Activated CD4-positive, alpha-beta T cell treated with anti-CD3 and anti-CD28 coated beads, Interleukin-2, amount 50 U/mL, for 48 hours (primary cell): ENCODE data around the gene SNX7.

Experiments used
- DNase-seq, 2 experiments: peaks; one replicate each; pipeline ENCODE4 v3.0.0-alpha.2; 2020

Gene SNX7

DNA sequence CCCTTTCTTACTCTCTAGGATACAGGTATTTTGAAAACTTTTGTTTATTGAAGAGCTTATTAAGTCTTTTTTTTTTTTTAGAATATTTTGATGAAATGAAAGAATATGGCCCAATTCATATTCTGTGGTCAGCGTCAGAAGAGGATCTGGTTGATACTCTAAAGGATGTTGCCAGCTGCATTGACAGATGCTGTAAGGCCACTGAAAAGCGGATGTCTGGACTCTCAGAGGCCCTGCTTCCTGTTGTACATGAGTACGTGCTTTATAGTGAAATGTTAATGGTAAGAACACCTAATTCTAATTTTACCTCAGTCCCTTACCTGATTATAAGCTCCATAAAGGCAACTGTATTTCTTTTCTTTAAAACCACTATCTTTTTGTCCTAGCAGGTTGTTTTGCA is 37.1 kb downstream of the SNX7 start:
- DNase-seq: no peak

GRCh38 chr1:98700228-98700627 is 38.7 kb downstream of the SNX7 start:
- DNase-seq: no peak

GRCh38 chr1:98702976-98703375 is 41.5 kb downstream of the SNX7 start:
- no peak for DNase-seq

DNA sequence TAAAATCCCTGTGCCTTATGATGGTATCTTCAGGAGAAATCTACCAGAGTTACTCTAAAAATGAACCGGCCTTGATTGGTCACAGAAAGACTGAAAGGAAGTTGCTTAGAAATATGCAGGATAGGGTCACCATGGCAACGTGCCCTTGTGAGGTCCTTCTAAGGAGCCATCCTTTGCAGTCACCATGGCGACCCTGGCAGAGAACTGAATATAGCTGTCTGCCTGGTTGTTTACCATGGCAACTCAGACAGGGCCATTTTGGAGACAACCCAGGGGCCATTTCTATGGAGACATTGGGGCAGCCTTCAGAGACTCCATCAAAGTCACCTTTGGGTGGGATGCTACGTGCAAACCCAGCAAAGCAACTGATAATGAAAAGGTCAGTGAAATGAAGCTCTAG is 43.0 kb downstream of the SNX7 start:
- no peak for DNase-seq

DNA sequence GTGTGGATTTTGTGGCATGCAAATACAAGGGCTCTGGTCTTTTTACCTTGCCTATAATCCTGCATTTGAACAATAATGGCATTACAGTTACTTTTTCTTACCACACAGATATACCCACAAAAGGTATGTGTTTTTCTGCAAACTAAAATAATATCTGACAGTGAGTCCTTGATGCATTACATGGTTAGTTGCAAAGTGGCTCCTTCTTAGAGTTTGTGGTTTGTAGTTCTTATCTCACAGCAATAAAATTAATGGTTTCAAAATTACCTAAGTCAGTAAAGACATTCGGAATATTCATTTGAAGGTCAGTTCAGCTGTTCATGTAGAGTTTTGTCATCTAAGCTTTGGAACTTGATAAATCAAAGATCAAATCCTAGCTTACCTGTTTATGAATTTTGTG is 43.5 kb downstream of the SNX7 start:
- no peak for DNase-seq

GRCh38 chr1:98705591-98705990 is 44.1 kb downstream of the SNX7 start:
- DNase-seq: no peak

- DNase-seq: no peak
Observed at GRCh38 chr1:98706173-98706843, 44.8 kb downstream of the SNX7 start.

DNA sequence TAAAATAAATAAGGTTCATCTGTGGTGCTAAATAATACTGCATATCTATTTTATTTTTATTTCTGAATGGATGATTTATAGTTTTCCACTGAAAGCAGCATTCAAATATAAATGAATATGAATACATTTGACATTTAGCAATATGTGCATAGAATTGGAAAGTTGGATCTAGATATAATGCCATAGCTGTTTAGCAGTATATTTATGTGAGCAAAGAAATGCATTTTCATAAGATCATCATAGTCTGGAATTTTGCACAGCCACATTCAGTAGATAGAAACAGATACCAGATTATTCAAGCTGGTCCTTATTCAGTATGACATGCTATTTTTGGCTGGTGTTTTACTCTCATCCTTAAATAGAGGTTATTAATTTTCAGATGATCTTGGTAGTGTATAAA is 46.0 kb downstream of the SNX7 start:
- DNase-seq: no peak

DNA sequence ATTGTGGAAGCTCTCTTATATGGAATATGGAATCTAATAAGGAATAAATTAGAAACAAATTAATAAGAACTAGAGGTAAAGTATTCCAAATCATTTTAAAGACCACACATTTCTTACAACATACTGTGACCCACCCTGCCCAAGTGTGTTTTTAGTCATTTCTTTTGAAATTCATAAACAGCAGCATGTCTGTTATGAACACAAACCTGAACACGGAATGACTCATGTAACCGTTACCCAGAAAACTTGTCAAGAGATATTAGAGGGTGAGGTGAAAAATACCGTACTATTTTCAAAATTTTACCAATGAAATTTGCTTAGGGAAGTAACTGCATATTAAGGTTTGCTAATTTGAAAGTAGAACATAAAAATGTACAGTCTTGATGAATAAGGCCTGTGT is 48.4 kb downstream of the SNX7 start:
- no peak for DNase-seq

- no peak for DNase-seq
Observed at GRCh38 chr1:98723574-98723973, 62.1 kb downstream of the SNX7 start.

DNA sequence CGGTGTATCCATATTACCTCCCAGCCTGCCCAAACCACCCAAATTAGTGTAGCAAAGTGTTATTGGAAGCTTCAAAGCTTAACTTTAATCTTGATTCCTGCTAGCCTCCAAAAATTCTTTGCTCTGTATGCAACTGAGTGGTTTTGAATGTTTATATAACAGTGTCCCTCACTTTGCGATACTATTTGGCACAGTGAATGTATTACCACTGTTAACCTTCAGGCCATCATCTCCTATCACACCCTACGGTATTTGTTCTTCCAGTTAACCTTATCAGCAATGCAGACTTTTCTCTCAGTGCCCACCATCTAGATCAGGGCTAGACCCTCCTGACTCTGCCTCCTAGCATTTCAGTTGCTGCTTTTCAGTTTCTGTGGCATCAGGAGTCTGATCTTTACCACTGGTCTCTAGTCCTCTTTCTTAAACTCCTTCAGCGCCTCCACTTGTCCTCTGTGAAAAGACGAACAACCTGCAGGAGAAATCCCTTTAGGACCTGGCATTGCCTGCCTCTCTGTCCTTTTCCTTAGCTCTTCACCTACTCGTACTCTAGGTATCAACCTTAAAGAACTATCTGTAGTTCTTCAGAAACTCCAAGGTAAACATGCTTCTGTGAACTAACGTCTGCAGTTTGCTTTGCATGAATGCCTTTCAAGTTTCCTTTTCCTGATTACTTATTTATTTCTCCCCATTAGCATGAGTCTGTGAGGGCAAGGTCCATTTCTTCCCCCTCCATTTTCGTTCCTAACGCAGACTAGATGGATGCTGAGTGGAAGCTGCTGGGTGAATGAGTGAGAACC is 71.7 kb downstream of the SNX7 start:
- DNase-seq: no peak

DNA sequence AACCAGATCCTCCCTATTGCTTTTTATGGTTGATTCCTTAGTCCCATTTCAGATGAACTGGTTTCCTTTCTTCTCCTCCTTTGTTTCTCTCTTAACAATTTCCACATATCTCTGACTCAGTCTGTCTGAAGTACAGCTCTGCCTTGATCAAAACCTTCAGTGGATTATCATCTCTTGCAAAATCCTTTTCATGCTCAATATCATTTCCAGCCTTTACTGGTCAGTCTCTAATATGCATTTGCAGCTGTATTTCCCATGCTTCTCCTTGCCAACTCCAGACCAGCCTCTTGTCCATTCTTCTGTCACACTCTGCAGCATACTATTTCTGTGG is 72.2 kb downstream of the SNX7 start:
- no peak for DNase-seq

DNA sequence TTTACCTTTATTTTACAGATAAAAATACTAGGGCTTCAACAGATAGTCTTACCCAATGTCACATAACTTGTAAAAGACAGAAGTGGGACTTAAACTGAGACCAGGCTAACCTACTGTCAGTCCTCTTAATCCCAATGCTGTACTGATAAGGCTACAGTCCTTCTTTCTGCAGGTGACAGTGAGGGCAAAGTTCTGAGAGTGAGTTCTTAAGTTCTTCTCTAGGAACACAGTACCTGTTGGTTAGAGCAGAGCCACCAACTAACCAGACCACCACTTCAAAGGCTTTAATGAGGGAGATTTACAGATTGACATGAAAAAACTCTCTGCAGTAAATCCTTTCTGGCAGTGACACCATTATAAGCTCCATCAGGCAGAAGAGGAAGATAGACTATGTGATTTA is 74.2 kb downstream of the SNX7 start:
- DNase-seq: no peak

GRCh38 chr1:98737835-98738234 is 76.3 kb downstream of the SNX7 start:
- no peak for DNase-seq

DNA sequence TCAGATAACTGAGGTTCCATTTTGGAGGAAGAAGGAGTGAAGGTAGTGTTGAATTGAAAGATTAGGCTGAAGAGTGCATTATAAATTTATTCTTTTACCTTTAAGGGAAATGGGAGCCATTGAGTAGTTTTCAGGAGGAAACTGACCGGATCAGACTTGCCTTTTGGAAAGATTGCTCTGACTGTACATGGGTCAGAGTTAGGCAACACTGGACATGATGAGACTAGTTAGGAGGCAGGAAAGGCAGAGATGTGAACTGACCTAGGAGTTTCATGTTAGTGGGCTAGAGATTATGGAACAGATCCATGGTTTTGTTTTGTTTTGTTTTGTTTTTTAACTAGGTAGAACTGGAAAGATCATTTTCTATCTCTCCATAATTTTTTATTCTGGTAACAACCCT is 78.2 kb downstream of the SNX7 start:
- DNase-seq: no peak

- DNase-seq: no peak
Observed at GRCh38 chr1:98741164-98741563, 79.6 kb downstream of the SNX7 start.

DNA sequence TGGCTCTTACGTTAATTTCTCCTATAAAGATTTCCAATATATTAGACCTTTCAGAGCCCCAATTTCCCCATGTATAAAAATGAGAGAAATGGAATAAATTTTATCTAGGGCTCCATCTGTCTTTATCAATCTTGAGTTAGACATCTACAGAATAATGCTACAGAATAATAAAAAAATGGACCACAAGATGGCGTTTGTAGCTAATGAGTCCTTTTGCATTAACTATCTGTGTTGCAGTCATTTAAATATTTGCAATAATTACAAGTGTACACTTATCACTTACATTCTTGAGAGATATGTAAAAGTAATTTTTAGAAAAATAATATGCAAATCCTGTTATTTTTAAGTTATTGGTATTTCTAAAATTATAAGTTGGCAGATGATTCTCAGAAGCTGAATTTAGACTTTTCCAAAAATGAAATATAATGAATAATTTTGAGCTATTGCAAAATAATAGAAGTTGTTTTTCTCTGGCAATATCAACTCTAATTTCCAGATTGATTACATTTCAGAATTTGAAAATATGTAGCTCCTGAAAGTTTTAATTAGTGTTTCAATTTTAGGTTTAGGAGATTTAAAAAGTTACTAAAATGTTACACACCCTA is 87.7 kb downstream of the SNX7 start:
- no peak for DNase-seq

DNA sequence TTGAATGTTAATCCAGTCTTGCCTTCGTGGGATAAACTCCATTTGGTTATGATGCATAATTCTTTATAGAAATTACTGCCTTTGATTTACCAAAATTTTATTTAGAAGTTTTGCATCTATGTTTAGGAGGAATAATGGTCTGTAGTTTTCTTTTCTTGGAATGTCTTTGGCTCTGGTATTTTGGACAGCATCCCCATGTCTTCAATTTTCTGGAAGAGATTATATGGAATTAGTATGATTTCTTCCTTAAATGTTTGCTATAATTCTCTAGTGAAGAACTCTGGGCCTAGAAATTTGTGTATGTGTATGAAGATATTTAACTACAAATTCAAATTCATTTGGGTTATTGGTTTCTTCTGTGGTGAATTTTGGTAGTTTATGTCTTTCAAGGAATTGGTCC is 92.7 kb downstream of the SNX7 start:
- DNase-seq: no peak

GRCh38 chr1:98761219-98761865 is 99.8 kb downstream of the SNX7 start:
- DNase-seq: no peak

DNA sequence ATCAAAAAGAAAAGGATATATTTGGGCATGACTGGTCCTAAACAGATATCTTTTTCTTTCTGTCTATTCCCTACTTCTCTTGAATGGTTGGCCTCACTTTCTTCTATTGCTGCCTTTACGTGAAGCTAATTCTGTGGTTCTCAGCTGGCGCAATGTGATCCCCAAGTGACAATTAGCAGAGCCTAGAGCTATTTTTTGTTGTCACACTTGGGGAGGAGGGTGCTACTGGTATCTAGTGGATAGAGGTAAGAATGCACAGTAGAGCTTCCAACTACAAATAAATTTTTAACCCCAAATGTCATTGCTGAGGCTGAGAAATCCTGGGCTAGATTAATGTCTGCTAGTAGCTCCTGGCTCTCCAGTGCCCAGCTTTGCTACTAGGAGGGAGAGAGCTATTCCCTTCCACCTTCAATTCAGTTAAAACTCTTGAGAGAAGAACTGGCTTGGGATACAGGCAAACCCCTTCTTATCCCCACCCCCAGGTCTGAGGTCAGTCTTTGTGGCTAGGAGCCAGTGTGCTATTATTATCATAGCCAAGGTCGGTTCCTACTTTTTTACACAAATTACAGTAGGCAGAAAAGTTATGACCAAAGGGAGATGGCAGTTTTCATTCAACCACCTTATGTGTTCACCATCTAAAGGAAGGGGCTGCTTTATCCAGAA is 102.1 kb downstream of the SNX7 start:
- DNase-seq: no peak

- no peak for DNase-seq
Observed at GRCh38 chr1:98764485-98764884, 103.0 kb downstream of the SNX7 start.

- DNase-seq: no peak
Observed at GRCh38 chr1:98766255-98766654, 104.7 kb downstream of the SNX7 start.

GRCh38 chr1:98769162-98769561 is 107.6 kb downstream of the SNX7 start:
- no peak for DNase-seq
